Measurements from ENCODE around the gene OSBPL10. TPM values are rescaled to one million over a fixed set of nuclear protein-coding genes. Genes with fewer than 3 reads are reported as not detected.

OSBPL10 gene
- polyA plus RNA-seq, 2 of the 4 experiments (the other 2 are of a cell fraction) = 9.2 to 17.0 TPM

- TF ChIP-seq HOXB13 (CRISPR knock-in tag; IDR thresholded peaks at IDR 0.05; ENCODE audit: low read depth) = no peak
- no peak for TF ChIP-seq MAFK (IDR thresholded peaks at IDR 0.05; ENCODE audit: partially characterized antibody)
- TF ChIP-seq KDM1A (IDR thresholded peaks at IDR 0.05; ENCODE audit: low read depth) = no peak
Observed at GRCh38 chr3:31696009-31696297, 285.1 kb downstream of the OSBPL10 start (continued).

- 93% methylated on average over 2 of the region's 2 CpGs for WGBS (ENCODE audit: missing lambda C conversion rate)
- no peaks in the 10 kb centered on the region for H3K9me3 ChIP-seq
- H3K4me3 ChIP-seq = no peak overlapping the region
- ATAC-seq (peak in 1 of 2 experiments; percentile 70; a peak in 3 of 6 replicates), FAIRE-seq (no peak), DNase-seq (ENCODE audit: low read depth in 1 of 2, low spot score in 1 of 2) (peak in 1 of 2 experiments; percentile 13)
- ChIA-PET CTCF (interaction anchor here (0.8 to 1.6 kb wide), 3 partner anchors 10 to 29 kb away, joined by 3 to 4 read pairs (median 4); no protein-coding TSS in a partner anchor), POLR2A (no interaction called here)
- H3K27ac ChIP-seq = no peak overlapping the region
- TF ChIP-seq CTCF (IDR thresholded peaks at IDR 0.05) (peak; percentile 7; the same call in 2 of the 3 replicates), HOXA7 (CRISPR knock-in tag; IDR thresholded peaks at IDR 0.05) (no peak), FOXS1 (CRISPR knock-in tag; IDR thresholded peaks at IDR 0.05) (no peak), CBX8 (IDR thresholded peaks at IDR 0.05) (no peak), RAD21 (conservative IDR thresholded peaks at IDR 0.05 in 1 of 2, IDR thresholded peaks at IDR 0.05 in 1 of 2) (no peak), SMC3 (IDR thresholded peaks at IDR 0.05) (peak; percentile 8; the same call in 1 of the 3 replicates), ZC3H11A (IDR thresholded peaks at IDR 0.05) (no peak)
- H3K4me2 ChIP-seq = no peak overlapping the region
- H3K4me1 ChIP-seq = peaks cover 12% of the 10 kb centered on the region
Observed at GRCh38 chr3:31695280-31696008, 285.6 kb downstream of the OSBPL10 start.

GRCh38 chr3:31693346-31693745, 287.7 kb downstream of the OSBPL10 start:
- ChIA-PET CTCF (interaction anchor here (0.5 to 1.6 kb wide), 2 partner anchors 9 to 355 kb away, joined by 4 read pairs; no protein-coding TSS in a partner anchor), POLR2A (no interaction called here)
- H3K9me3 ChIP-seq = no peaks in the 10 kb centered on the region
- no peak for FAIRE-seq
- no peak for DNase-seq (ENCODE audit: low read depth in 1 of 2, low spot score in 1 of 2)
- H3K27ac ChIP-seq = no peak overlapping the region
- H3K4me3 ChIP-seq = no peak overlapping the region
- 80% methylated on average over 5 of the region's 5 CpGs for WGBS (ENCODE audit: missing lambda C conversion rate)
- no peak for ATAC-seq
- no peaks in the 10 kb centered on the region for H3K4me1 ChIP-seq
- TF ChIP-seq HOXA7 (CRISPR knock-in tag; IDR thresholded peaks at IDR 0.05) = no peak
- TF ChIP-seq ZNF302 (CRISPR knock-in tag; IDR thresholded peaks at IDR 0.05) = no peak
- TF ChIP-seq MAZ (IDR thresholded peaks at IDR 0.05; ENCODE audit: borderline replicate concordance, low read depth, low read length) = no peak
- no peak for TF ChIP-seq JUNB (IDR thresholded peaks at IDR 0.05)
- TF ChIP-seq HOXB5 (CRISPR knock-in tag; IDR thresholded peaks at IDR 0.05) = no peak
- no peak for TF ChIP-seq FOSB (CRISPR knock-in tag; IDR thresholded peaks at IDR 0.05)
- no peak for TF ChIP-seq NFE2L2 (conservative IDR thresholded peaks at IDR 0.05; ENCODE audit: low read length)
- no peak for TF ChIP-seq RFX5 (IDR thresholded peaks at IDR 0.05)
- no peak for TF ChIP-seq KDM5A (IDR thresholded peaks at IDR 0.05)
- TF ChIP-seq ELK1 (IDR thresholded peaks at IDR 0.05; ENCODE audit: low read depth, low read length) = no peak
- no peak for TF ChIP-seq TFCP2L1 (CRISPR knock-in tag; IDR thresholded peaks at IDR 0.05)
- no peak for TF ChIP-seq TP53 (CRISPR knock-in tag; IDR thresholded peaks at IDR 0.05)
- TF ChIP-seq CHD2 (IDR thresholded peaks at IDR 0.05; ENCODE audit: low read length, partially characterized antibody) = no peak
- TF ChIP-seq BHLHE40 (IDR thresholded peaks at IDR 0.05; ENCODE audit: low read depth, low read length) = no peak
- TF ChIP-seq CBX8 (IDR thresholded peaks at IDR 0.05) = no peak
- no peak for TF ChIP-seq REST (IDR thresholded peaks at IDR 0.05)
- no peak overlapping the region for H3K4me2 ChIP-seq

Measured in A549 (cell line).